ENCODE measurements around the gene RALGAPA2.
"Not testable (repeated sequence)": the region's sequence is repeated elsewhere in the genome, so short reads cannot be mapped to it uniquely, and the experiment has no call there.

RALGAPA2 gene

DNA sequence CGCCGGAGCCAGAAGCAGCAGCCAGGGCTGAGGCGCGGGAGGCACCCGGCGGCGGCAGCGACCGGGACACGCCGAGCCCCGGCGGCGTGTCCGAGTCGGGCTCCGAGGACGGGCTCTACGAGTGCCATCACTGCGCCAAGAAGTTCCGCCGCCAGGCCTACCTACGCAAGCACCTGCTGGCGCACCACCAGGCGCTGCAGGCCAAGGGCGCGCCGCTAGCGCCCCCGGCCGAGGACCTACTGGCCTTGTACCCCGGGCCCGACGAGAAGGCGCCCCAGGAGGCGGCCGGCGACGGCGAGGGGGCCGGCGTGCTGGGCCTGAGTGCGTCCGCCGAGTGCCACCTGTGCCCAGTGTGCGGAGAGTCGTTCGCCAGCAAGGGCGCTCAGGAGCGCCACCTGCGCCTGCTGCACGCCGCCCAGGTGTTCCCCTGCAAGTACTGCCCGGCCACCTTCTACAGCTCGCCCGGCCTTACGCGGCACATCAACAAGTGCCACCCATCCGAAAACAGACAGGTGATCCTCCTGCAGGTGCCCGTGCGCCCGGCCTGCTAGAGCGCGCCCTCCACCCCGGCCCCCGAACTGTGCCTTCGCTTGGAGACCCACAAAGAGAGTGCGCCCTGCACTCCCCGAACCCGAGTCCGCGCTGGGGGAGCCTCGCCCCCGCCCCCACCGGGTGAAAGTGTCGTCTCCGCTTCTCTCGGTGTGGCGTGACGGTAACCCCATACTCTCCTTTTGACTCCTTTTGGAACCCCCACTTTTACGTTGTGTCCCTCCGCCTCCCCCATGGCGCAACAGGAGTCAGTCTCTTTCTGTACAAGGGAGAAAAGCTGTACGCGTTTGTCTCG is 343.0 kb downstream of the RALGAPA2 start:
- DNase-seq (ENCODE audit: low read depth in 2 of 2) = no peak

DNA sequence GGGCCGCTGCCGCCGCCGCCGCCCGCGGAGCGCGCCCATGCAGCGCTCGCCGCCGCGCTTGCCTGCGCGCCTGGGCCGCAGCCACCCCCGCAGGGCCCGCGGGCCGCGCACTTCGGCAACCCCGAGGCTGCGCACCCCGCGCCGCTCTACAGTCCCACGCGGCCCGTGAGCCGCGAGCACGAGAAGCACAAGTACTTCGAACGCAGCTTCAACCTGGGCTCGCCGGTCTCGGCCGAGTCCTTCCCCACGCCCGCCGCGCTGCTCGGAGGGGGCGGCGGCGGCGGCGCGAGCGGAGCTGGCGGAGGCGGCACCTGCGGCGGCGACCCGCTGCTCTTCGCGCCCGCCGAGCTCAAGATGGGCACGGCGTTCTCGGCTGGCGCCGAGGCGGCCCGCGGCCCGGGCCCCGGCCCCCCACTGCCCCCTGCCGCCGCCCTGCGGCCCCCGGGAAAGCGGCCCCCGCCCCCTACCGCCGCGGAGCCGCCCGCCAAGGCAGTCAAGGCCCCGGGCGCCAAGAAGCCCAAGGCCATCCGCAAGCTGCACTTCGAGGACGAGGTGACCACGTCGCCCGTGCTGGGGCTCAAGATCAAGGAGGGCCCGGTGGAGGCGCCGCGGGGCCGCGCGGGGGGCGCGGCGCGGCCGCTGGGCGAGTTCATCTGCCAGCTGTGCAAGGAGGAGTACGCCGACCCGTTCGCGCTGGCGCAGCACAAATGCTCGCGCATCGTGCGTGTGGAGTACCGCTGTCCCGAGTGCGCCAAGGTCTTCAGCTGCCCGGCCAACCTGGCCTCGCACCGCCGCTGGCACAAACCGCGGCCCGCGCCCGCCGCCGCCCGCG is 343.8 kb downstream of the RALGAPA2 start:
- DNase-seq (ENCODE audit: low read depth in 2 of 2) = no peak

DNA sequence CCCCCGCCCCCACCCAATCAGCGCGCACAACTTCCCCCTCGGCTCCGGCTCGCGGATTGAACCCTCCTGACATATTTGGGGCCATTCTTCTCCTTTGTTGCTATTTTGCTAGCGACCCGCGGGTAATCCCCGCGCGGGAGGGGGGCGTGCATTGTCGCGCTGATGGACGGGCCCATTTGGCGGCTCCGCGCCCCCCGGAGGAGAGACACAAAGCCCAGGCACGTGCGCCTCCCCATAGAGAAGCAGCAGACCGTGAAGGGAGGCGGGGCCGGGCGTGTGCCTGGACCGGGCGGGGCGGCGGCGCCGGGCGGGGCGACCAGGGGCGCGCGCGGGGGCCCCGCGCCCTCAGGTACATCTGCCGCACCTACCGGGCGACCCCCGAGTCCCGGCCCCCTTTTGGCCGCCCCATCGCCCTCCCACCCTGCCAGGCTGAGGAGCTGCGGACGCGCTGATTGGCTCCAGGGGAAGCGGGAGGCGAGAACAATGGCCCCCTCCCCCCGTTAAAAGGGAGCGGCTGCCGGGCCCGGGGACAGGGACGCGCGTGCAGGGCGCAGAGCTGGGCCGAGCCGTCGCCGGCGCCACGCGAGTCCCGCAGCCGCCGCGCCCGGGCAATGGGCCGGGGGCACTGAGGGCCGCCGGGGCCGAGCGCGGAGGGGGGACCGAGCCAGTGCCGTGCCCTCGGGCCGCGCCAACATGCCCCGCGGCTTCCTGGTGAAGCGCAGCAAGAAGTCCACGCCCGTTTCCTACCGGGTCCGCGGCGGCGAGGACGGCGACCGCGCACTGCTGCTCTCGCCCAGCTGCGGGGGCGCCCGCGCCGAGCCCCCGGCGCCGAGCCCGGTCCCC is 344.6 kb downstream of the RALGAPA2 start, which contains the start of gene INSM1:
Gene INSM1 (plus strand): TSS at position 530 of the 843 bp plus-strand sequence. CDS start 164 bp downstream, at position 694.
- no peak for DNase-seq (ENCODE audit: low read depth in 2 of 2)

DNA sequence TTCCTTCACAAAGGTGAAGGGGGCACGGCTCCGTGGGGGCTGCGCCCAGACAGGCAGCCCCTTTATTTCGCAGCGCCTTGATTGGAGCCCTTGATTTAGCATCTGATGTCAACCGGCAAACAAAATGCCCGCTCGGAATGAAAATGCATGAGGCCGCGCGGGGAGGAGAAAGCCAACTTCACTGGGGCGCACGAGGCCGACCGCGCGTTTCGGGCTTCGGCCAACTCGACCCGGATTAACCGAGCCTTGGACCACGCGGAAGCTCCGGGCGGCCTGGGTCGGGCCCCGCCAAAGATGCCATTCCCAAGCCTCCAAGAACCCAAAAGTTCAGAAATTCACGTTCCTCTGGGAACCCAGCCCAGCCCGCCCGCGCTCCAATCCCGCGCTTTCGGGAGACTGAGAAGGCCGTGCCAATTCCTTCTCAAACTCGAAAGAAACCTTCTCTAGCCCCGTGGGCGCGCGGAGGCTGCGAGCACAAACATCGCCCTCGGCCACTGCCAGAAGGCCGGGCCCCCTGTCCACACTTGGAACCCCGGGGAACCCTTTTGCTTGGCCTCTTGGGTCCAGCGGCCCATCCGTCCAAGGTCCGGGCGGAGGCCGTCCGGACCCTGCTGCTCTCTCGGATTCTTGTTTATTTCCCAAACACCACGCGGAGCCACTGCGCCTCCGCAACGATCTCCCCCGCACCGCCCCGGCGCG is 345.4 kb downstream of the RALGAPA2 start:
- DNase-seq (ENCODE audit: low read depth in 2 of 2) = no peak

DNA sequence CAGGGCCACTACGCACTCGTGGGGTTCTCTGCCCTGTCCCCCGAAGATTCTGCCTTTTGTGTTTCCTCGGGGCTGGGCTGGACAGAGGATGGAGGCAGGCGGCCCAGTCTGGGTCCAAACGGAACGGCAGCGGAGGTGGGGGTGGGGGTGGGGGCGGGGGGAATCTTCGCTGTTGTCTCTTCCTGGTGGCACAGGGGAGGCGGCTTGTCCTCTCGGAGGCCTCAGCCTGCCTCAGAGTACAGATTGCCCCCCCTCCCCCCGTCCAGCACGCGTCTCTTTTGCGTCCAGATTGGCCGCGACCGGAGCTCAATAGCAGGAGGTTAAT is 345.9 kb downstream of the RALGAPA2 start:
- DNase-seq (ENCODE audit: low read depth in 2 of 2) = no peak

DNA sequence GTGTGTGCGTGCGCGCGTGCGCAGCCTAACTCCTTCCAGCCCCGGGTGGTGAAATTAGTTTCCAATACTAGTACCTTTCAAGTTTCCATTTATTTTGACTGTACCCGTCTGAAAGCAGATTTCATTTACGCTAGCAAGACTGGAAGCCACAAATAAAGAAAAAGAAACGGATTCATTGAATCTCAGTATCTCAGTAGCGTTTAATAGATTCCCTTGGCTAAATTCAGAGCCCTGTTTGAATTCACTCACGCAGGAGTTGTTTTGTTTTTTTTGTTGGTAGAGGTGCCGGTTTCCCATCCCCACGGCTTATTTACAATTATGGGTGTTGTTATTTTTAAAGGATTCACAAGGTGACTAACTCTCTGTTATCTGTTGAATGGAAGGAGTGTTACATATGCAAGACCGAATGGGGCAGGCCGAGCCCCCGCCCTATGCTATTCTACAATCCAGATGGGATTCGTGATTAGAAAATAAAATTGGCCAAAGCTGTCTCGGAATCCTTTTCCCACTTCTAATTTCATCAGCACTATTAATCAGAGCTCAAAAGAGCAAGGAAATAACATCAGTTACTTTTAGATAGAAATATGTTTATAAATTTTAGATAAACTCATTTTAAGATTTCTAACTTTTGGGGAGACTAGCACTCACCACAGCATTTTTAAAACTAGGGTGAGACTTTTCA is 346.8 kb downstream of the RALGAPA2 start:
- no peak for DNase-seq (ENCODE audit: low read depth in 2 of 2)

DNA sequence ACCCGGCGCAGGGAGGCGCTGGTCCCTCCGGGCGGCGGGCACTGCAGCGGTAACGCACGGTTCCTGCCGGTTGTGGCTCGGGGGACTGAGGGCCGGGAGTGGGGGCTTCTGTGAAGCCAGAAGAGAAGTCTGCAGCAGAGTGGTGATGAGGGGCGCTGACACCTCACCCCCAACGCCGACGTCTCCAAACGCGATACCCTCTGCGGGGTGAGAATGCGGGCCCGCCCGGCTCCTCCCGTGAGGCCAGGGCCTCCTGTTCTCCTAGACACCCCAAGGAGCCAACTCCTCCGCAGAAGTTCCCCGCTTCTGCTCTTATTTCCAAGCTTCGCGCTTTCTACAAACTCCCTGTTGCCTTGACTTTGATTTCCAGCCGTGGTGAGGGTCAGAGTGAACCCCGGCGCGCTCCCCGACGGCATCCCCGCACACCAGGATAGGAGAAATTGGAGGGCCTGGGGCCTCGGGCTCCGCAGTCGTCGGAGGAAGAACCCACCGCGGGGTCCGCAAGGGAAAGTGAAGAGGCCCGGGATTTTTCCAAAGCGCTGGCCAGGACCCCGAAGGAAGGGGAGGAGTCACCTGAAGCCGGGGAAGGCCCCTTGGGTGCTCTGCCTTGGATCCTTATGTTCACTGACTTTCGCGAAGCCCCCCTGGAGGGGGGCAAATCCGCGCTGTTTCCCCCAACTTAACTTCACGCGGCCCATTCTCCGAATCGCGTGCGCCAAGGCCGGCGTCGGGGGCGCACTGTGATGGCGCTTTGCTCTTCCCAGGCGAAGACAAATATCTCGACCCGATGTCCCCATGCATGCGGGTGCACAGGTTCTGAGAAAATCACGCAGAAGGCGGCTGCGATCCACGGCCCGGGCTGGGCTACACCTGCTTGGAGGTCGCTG is 347.6 kb downstream of the RALGAPA2 start:
- DNase-seq (ENCODE audit: low read depth in 2 of 2) = no peak

DNA sequence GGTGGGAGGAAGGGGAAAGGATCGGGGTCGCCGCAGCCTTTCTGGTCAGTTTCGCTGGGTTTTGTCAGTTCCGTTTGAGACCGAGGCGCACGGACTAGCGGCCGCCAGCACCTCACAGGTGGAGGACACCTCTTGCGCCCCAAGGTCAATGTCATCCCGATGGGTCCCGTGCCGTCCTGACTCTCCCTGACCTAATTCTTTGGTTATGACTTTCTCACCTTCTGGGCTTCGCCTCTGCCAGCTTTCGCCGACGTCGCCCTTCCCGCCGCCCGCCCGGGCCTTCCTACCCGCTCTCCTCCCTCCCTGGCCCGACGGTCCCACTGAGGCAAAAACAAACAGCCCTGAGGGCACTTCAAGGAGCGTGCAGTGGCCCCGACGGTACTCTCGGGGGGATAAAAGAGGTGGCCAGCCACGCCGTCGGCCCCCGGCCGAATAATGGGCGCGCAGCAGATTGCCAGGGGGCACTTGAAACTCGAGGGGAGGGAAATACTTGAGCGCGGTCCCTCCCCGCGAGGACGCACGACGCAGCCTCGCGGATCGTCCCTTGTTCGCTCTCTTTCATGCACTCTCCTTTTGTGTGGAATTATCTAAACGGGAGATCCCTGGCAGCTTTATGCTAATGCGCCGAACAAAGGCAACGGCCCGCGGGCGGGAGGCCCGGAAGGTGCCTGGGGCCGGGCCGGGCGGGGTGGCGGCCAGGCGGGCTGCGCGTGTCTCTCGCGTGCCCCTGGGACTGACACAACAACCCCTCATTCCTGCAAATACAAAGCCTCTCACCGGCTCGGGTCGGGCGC is 348.4 kb downstream of the RALGAPA2 start:
- DNase-seq (ENCODE audit: low read depth in 2 of 2) = no peak

DNA sequence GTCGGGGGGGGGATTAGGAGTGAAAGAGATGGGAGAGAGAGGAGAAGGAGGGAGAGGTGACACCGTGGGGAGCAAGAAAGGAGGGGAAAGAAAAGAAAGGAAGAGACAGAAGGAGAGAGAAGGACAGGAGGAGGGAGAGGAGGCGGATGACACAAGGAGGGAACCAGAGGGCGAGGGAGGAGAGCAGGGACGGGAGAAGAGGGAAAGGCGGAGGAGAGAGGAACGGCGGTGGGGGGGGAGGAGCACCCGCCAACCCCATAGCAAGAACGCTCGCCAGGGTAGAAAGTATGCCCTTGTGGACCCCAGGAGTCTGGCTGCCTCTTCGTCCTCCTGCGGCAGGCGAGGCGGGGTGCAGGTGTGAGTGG is 349.0 kb downstream of the RALGAPA2 start:
- no peak for DNase-seq (ENCODE audit: low read depth in 2 of 2)

DNA sequence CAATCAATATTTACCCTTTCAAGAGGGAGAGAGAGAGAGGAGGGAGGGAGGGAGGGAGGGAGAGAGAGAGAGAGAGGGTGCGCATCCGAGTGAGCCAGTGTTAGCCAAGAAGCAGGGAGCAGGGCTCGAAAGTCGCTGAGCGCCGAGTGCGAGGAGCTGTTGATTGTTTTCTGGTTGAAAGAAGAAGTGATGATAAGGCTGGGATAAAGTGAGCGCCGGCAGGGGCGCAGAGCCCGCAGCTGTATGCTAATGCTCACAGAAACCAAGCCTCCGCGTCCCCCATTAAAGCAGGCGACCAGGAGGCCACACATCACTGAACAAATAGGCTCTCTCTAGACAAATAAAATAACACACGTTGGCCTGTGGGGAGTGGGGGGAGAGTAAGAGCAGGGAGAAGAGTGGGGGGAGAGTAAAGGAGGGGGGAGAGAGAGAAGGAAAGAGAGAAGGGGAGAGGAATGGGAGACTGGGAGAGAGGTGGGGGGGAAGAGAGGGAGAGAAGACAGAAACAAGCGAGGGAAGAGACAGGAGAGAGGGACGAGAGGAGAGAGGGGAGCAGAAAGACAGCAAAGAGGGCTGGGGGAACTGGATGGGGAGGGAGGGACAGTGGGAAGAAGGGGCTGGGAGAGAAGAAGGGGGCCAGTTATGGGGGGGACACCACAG is 349.5 kb downstream of the RALGAPA2 start:
- no peak for DNase-seq (ENCODE audit: low read depth in 2 of 2)

DNA sequence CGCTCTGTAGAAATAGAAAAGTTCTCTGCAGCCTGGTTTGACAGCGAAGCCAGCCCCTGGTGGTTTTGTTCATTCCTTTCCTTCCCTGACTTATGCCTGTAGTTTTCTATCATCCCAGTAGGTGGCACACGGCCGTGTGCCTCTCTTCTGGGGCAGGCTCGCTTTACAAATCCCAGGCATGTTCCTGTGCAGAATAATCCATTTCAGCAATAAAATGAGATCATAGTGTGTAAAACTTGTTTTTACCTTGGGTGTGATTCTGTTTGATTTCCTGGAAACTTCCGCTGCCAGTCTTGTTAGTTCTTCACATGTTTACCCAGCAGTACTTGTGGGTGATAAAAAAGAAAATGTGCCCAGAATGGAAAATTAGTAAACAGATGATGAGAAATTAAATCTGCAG is 352.0 kb downstream of the RALGAPA2 start:
- DNase-seq (ENCODE audit: low read depth in 2 of 2) = peak in 1 of 2 donors; percentile 5

DNA sequence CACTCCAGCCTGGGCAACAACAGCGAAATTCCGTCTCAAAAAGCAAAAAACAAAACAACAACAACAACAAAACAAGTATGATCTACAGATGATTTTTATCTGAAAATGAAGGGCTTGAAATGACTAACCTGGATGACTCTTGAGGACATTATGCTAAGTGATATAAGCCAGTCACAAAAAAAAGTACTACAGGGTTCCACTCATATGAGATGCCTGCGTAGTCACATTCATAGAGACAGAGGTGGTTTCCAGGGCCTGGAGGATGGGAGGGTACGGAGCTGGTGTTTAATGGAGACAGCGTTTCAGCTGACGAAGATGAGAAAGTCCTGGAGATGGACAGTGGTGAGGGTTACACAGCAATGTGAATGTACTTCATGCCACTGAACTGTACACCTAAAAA is 352.8 kb downstream of the RALGAPA2 start:
- no peak for DNase-seq (ENCODE audit: low read depth in 2 of 2)

DNA sequence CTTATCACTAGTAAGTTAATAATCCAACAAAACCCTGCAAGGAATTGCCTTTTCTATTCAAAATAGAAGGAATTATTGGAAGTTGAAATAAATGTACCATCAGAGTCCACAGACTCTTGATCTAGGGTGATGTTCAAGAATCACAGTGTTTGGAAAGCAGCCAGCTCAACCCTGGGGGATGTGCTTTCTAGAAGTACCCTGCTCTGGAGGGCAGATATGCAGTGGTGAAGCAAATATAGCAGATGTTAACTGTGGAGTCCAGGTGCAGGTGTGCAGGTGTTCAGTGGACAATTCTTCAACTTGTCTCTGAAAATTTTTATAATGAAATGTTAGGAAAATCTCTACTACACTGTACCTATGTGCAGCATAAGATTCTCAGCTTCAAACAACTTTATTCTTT is 353.6 kb downstream of the RALGAPA2 start:
- no peak for DNase-seq (ENCODE audit: low read depth in 2 of 2)

DNA sequence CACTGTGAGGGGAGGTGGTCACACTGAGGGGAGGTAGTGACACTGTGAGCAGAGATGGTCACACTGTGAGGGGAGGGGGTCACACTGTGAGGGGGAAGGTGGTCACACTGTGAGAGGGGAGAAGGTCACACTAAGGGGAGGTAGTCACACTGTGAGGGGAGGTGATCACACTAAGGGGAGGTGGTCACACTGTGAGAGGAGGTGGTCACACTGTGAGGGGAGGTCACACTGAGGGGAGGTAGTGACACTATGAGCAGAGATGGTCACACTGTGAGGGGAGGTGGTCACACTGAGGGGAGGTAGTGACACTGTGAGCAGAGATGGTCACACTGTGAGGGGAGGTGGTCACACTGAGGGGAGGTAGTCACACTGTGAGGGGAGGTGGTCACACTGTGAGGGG is 356.9 kb downstream of the RALGAPA2 start:
- DNase-seq (ENCODE audit: low read depth in 2 of 2) = not testable (repeated sequence)

DNA sequence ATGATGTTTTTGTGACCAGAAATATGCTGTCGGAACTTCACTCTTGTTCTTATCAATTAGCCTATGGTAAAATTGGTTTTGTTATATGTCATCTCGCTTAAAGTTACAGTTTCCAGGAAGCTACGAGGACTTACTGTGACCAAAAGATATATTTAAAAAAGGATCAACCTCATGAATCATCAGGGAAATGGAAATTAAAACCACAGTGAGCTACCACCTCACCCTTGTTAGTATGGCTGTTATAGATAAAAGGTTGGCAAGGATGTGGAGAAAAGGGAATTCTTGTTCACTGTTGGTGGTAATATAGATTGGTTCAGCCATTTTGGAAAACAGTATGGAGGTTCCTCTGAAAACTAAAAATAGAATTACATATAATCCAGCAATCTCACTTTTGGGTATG is 358.9 kb downstream of the RALGAPA2 start:
- no peak for DNase-seq (ENCODE audit: low read depth in 2 of 2)

DNA sequence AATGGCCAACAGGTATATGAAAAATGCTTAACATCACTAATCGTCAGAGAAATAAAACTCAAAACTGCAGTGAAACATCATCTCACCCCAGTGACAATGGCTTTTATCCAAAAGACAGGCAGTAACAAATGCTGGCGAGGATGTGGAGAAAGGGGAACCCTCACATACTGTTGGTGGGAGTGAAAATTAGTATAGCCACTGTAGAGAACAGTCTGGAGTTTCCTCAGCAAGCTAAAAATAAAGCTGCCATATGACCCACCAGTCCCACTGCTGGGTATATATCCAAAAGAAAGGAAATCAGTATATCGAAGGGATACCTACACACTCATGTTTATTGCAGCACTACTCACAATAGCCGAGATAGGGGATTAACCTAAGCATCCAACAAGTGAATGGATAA is 368.0 kb downstream of the RALGAPA2 start:
- DNase-seq (ENCODE audit: low read depth in 2 of 2) = no peak

DNA sequence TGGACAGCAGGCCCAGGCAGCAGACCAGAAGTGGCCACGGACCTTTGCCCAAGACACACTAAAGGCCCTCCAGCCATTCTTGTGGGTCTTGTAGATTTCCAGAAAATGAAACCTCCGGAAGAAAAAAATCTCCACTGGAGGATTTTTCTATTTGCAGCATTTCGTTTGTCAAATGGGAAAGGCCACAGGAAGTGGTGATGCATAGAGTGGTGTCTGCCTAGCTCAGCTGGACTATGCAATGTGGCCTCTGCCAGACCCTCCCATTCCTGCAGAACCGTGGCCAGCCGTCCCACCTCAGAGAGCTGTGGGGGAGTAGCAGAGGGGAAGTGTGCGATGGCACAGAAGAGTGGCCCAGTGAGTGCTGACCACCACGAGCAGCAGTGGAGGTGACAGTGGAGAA is 368.5 kb downstream of the RALGAPA2 start:
- no peak for DNase-seq (ENCODE audit: low read depth in 2 of 2)

Measured in stimulated activated CD4-positive, alpha-beta T cell treated with anti-CD3 and anti-CD28 coated beads, Interleukin-1b, Interleukin-23, amount 100 ng/mL, for 4 hours (primary cell).